ENCODE data around the gene MAPK10. TPM values are rescaled to one million over a fixed set of nuclear protein-coding genes. Genes with fewer than 3 reads are reported as not detected.

Gene MAPK10
- total and polyA plus RNA-seq, 2 donors (not counting 1 experiment from before 2014, with no cell fraction given) = 3.8 to 20.0 TPM

DNA sequence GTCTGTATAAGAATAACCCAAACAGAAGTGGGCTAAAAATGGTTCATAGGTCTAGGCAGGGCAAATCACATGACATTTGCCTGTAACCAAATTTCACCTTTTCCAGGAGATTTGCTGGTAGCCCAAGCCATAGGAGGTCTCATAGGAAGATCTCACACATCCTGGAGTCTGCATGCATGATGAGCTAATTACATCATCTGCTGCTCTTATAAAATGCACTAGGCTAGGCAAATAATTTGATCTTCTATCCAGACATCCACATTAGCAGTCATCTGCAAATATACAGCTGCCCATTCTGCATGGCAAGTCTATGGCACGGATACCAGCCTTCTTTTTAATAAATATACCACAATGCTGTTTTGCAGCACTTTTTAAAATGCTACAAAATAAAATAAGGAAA is 87.2 kb downstream of the MAPK10 start:
- no peak overlapping the region for H2AFZ ChIP-seq (ENCODE audit: low read length)
- no peaks in the 10 kb centered on the region for H3K27me3 ChIP-seq (ENCODE audit: control insufficient read depth, insufficient read depth, low read length)
- no peak overlapping the region for H3K27ac ChIP-seq (ENCODE audit: insufficient read depth, low read length)
- no peaks in the 10 kb centered on the region for H4K20me1 ChIP-seq (ENCODE audit: control insufficient read depth, extremely low read depth, insufficient read depth, low read length)
- no peaks in the 10 kb centered on the region for H3K9me3 ChIP-seq (ENCODE audit: control insufficient read depth, insufficient read depth, low read depth, low read length)
- DNase-seq (ENCODE audit: low read depth in 2 of 2) = no peak
- H3K36me3 ChIP-seq (ENCODE audit: control insufficient read depth, insufficient read depth, low read length) = no peaks in the 10 kb centered on the region
- no peak overlapping the region for H3K4me2 ChIP-seq (ENCODE audit: extremely low read depth, insufficient read depth, low read length)
- H3K9ac ChIP-seq (ENCODE audit: insufficient read depth, low read length) = no peak overlapping the region
- H3K4me3 ChIP-seq (replicated peaks in 1 of 4; ENCODE audit: control extremely low read depth in 1 of 4, insufficient read depth in 1 of 4, low read depth in 3 of 4, low read length in 4 of 4) = no peak overlapping the region
- no peaks in the 10 kb centered on the region for H3K79me2 ChIP-seq (ENCODE audit: control insufficient read depth, insufficient read depth, low read length)
- no peaks in the 10 kb centered on the region for H3K4me1 ChIP-seq (ENCODE audit: control insufficient read depth, extremely low read depth, insufficient read depth, low read length)
- TF ChIP-seq, protein P1, sequence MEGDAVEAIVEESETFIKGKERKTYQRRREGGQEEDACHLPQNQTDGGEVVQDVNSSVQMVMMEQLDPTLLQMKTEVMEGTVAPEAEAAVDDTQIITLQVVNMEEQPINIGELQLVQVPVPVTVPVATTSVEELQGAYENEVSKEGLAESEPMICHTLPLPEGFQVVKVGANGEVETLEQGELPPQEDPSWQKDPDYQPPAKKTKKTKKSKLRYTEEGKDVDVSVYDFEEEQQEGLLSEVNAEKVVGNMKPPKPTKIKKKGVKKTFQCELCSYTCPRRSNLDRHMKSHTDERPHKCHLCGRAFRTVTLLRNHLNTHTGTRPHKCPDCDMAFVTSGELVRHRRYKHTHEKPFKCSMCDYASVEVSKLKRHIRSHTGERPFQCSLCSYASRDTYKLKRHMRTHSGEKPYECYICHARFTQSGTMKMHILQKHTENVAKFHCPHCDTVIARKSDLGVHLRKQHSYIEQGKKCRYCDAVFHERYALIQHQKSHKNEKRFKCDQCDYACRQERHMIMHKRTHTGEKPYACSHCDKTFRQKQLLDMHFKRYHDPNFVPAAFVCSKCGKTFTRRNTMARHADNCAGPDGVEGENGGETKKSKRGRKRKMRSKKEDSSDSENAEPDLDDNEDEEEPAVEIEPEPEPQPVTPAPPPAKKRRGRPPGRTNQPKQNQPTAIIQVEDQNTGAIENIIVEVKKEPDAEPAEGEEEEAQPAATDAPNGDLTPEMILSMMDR (conservative IDR thresholded peaks at IDR 0.05 in 1 of 2, IDR thresholded peaks at IDR 0.05 in 1 of 2; ENCODE audit: low read depth in 1 of 2, low read length in 2 of 2) = no peak
- no peak for TF ChIP-seq EZH2 (IDR thresholded peaks at IDR 0.05; ENCODE audit: low read length, missing control alignments)

DNA sequence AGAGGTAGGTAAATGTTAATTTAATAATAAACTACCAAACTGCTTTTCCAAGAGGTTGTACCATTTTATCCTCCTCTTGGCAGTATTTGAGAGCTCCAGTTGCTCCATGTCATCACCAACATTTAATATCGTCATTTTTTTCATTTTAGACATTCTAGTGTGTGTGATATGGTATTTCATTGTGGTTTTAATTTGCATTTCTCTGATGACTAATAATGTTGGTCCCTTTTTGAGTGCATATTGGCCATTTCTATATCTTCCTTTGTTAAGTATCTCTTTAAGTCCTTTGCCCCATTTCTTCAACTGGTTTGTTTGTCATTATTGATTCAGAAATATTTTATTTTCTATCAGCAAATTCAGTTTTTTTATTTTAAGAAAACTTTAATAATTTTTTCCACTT is 88.8 kb downstream of the MAPK10 start:
- no peak for TF ChIP-seq EZH2 (IDR thresholded peaks at IDR 0.05; ENCODE audit: low read length, missing control alignments)
- TF ChIP-seq, protein P1 (conservative IDR thresholded peaks at IDR 0.05 in 1 of 2, IDR thresholded peaks at IDR 0.05 in 1 of 2; ENCODE audit: low read depth in 1 of 2, low read length in 2 of 2) = no peak
- no peaks in the 10 kb centered on the region for H3K4me1 ChIP-seq (ENCODE audit: control insufficient read depth, extremely low read depth, insufficient read depth, low read length)

DNA sequence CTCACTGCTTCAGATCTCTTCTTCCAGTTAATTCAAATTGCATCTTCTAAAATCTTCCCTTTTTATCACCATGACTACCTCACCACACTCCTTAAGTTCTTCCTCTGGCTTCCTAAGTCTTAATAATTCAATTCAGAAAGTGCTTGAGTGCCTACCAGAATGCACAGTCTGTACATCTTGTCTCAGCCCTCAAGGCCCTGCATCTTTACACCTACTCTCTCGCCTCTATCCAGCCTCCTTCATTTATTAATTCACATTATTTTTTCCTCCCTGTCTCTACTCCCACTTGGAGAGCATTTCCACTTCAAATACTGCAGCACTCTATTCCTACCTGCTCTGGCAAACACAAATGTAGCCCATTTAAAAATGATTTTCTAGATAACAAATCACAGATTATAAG is 90.5 kb downstream of the MAPK10 start:
- H3K27ac ChIP-seq (ENCODE audit: insufficient read depth, low read length) = no peak overlapping the region
- DNase-seq (ENCODE audit: low read depth in 2 of 2) = peak in 1 of 2 donors; percentile 11
- H3K9me3 ChIP-seq (ENCODE audit: control insufficient read depth, insufficient read depth, low read depth, low read length) = no peaks in the 10 kb centered on the region
- H4K20me1 ChIP-seq (ENCODE audit: control insufficient read depth, extremely low read depth, insufficient read depth, low read length) = no peaks in the 10 kb centered on the region
- no peak overlapping the region for H3K4me2 ChIP-seq (ENCODE audit: extremely low read depth, insufficient read depth, low read length)
- no peaks in the 10 kb centered on the region for H3K27me3 ChIP-seq (ENCODE audit: control insufficient read depth, insufficient read depth, low read length)
- H3K4me3 ChIP-seq (replicated peaks in 1 of 4; ENCODE audit: control extremely low read depth in 1 of 4, insufficient read depth in 1 of 4, low read depth in 3 of 4, low read length in 4 of 4) = no peak overlapping the region
- no peaks in the 10 kb centered on the region for H3K36me3 ChIP-seq (ENCODE audit: control insufficient read depth, insufficient read depth, low read length)
- no peak for TF ChIP-seq EZH2 (IDR thresholded peaks at IDR 0.05; ENCODE audit: low read length, missing control alignments)
- TF ChIP-seq, protein P1 (conservative IDR thresholded peaks at IDR 0.05 in 1 of 2, IDR thresholded peaks at IDR 0.05 in 1 of 2; ENCODE audit: low read depth in 1 of 2, low read length in 2 of 2) = no peak
- H3K79me2 ChIP-seq (ENCODE audit: control insufficient read depth, insufficient read depth, low read length) = no peaks in the 10 kb centered on the region
- H2AFZ ChIP-seq (ENCODE audit: low read length) = no peak overlapping the region
- no peak overlapping the region for H3K9ac ChIP-seq (ENCODE audit: insufficient read depth, low read length)
- H3K4me1 ChIP-seq (ENCODE audit: control insufficient read depth, extremely low read depth, insufficient read depth, low read length) = no peaks in the 10 kb centered on the region

More for the DNA sequence above, 88.8 kb downstream of the MAPK10 start:
- Histone ChIP-seq H3K4me2 (ENCODE audit: extremely low read depth, insufficient read depth, low read length) (no peak overlapping the region), H2AFZ (ENCODE audit: low read length) (no peak overlapping the region), H4K20me1 (ENCODE audit: control insufficient read depth, extremely low read depth, insufficient read depth, low read length) (no peaks in the 10 kb centered on the region), H3K9me3 (ENCODE audit: control insufficient read depth, insufficient read depth, low read depth, low read length) (no peaks in the 10 kb centered on the region), H3K79me2 (ENCODE audit: control insufficient read depth, insufficient read depth, low read length) (no peaks in the 10 kb centered on the region), H3K27ac (ENCODE audit: insufficient read depth, low read length) (no peak overlapping the region), H3K27me3 (ENCODE audit: control insufficient read depth, insufficient read depth, low read length) (no peaks in the 10 kb centered on the region), H3K36me3 (ENCODE audit: control insufficient read depth, insufficient read depth, low read length) (no peaks in the 10 kb centered on the region), H3K4me3 (replicated peaks in 1 of 4; ENCODE audit: control extremely low read depth in 1 of 4, insufficient read depth in 1 of 4, low read depth in 3 of 4, low read length in 4 of 4) (no peak overlapping the region), H3K9ac (ENCODE audit: insufficient read depth, low read length) (no peak overlapping the region)
- DNase-seq (ENCODE audit: low read depth in 2 of 2) = peak in 1 of 2 donors; percentile 27

Data from fibroblast of lung (primary cell).